Measurements from ENCODE around the gene BSG.

- TF ChIP-seq POLR2A (IDR thresholded peaks at IDR 0.05) (no peak), CTCF (IDR thresholded peaks at IDR 0.05) (no peak)
These were observed 7.4 kb downstream of the BSG start for GRCh38 chr19:579842-580155.

Data from heart left ventricle (tissue), 13 donors.